GM19397 (cell line): ENCODE results near the gene FYB1.
A peak's percentile ranks its signal among the peaks of the same experiment; 100 is the strongest.
"Not testable (repeated sequence)": the region's sequence is repeated elsewhere in the genome, so short reads cannot be mapped to it uniquely, and the experiment has no call there.

Source experiments
- ATAC-seq: cut with Tn5 transposase; IDR thresholded peaks from one replicate; pipeline ENCODE4 v1.9.1; 2021; ENCODE audit warnings: mild to moderate bottlenecking, moderate library complexity; ENCODE audit not compliant: unreplicated experiment

The FYB1 gene

DNA sequence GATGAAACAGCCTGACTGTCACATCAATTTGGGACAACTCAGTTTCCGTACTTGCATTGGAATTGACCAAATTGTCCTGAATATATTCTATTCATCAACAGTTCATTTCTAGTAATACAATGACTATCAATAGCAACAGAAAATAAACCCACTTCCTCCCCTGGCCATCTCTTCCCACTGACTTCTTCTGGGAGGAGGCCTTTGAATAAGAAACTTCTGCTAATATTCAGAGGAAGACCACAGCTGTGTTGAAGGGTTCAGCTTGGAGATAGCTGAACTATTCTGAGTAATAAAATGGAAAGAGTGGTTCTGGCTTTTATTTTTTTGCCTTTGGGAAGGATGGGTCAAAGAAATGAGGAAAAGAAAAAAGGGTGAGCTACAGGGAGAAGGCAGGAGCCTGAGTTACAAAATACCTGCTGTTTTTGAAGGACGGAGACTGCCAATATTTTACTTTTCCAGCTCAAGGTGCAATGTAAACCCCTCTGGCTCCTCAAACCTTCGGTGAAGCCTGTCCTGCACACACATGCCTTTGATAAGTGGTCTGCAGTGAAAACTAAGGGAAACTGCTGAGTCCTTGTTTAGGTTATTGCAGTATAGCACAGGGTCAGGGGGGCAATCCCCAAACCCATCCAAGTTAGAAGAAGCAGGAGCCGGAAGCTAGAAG is 29.9 kb downstream of the FYB1 start:
- ATAC-seq: no peak

GRCh38 chr5:39187831-39188731 is 31.3 kb downstream of the FYB1 start:
- ATAC-seq: no peak

GRCh38 chr5:39186722-39187539 is 32.4 kb downstream of the FYB1 start:
- ATAC-seq: no peak

- no peak for ATAC-seq
Measured at GRCh38 chr5:39186289-39186688, 33.1 kb downstream of the FYB1 start.

GRCh38 chr5:39185761-39186160 is 33.6 kb downstream of the FYB1 start:
- no peak for ATAC-seq

- ATAC-seq: not testable (repeated sequence)
Measured at GRCh38 chr5:39179561-39179960, 39.8 kb downstream of the FYB1 start.

GRCh38 chr5:39178861-39179260 is 40.5 kb downstream of the FYB1 start:
- no peak for ATAC-seq

DNA sequence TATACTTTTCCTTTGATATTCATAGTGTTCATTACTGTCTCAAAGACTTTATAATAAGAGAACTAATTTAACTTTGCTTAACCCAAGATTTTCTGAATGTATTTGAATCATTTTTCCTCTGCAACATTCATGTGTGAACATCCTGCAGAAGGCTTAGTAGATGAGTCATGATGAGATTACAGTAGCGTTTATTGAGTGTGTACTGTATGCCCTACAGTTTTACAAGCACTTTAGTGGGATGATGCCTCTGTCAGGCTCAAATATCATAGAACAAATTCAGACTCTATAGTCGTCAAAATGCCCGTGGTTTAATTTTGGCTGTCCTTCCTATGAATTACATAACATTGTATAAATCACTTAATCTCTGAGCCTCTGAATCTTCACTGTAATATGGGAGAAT is 41.2 kb downstream of the FYB1 start:
- ATAC-seq: peak; percentile 21

GRCh38 chr5:39177631-39177964 is 41.8 kb downstream of the FYB1 start:
- peak; percentile 67 for ATAC-seq

DNA sequence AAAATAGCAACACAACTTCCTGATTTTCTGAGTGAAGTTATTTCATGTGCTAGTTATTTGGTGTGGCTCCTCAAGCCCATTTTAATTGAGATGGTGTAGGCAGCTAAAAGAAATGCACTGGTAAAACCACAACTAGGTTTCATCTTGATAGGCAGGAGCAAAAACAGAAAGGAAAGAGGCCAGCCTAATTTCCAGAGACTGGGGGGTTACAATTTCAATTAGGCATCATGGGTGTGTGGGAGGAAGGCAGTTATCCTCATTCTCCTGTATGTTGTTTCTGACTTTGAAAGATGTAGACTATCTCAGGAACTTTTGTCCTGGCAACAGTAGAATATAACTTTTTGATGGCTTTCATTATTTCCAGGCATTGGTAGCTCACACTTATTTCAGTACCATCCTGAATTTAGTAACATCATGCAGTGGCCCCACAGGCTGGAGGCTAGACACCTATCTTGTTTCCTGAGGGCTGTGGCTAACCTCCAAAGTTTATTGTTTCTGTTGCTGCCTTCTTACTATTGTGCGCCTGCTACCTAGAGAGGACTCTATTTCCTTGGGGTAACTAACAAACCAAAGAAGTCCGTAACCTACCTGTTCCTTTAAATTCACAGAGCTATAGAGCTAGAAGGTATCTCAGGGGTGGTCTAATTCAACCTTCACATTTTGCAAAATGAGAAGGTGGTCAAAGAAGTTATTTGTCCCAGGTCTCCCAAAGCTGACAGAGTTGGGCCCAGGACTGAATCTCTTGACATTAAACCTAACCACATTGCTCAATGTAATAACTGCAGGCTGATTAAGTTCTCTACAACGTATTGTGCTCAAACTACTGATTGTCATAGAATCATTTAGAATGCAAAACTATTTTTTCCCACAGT is 42.4 kb downstream of the FYB1 start:
- ATAC-seq: peak; percentile 31

- ATAC-seq: no peak
Measured at GRCh38 chr5:39175273-39175955, 43.9 kb downstream of the FYB1 start.

GRCh38 chr5:39173069-39173468 is 46.3 kb downstream of the FYB1 start:
- no peak for ATAC-seq

DNA sequence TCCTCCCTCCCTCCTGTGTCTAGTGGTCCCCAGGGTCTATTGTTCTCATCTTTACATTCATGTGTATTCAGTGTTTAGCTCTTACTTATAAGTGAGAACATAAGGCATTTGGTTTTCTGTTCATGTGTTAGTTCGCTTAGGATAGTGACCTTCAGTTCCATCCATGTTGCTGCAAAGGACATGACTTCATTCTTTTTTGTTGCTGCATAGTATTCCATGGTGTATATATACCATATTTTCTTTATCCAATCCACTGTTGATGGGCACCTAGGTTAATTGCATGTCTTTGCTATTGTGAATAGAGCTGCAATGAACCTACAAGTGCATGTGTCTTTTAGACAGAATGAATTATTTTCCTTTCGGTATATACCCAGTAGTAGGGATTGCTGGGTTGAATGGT is 46.8 kb downstream of the FYB1 start:
- no peak for ATAC-seq

DNA sequence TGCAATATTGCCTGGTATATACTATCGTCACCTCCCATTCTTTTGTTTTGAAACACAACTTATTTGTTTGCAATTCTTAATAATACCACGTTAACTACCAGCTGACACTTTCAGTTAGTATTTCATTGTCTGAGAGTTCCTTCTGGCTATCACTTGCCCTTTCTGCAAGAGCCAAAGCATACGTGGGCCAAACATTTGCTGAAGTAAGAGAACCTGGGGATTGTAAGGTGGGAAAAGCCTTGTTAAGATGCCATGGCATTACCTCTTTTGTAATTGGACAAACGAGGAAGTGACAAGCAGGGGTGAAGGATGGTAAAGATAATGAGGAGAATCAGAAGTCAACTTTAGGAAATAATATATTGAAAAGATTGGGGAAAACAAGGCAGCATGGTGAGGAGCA is 47.7 kb downstream of the FYB1 start:
- ATAC-seq: no peak

DNA sequence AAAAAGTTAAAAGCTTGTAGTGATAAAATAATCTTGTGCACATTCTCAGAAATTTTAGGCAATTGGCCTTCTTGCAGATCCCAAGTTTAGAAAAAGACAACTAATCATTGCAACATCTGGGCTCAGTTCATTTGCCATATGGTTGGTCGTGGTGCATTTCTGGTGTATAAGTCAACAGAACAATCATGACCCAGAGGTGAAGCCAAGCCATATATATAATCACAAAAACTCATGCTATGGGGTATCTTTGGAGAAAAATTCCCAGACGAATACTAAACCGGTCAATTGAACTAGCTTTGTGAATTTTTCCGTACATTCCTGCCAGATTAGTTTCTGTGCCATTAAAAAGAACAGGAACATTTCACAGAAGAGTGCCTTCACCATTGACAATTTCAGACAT is 50.3 kb downstream of the FYB1 start:
- no peak for ATAC-seq

DNA sequence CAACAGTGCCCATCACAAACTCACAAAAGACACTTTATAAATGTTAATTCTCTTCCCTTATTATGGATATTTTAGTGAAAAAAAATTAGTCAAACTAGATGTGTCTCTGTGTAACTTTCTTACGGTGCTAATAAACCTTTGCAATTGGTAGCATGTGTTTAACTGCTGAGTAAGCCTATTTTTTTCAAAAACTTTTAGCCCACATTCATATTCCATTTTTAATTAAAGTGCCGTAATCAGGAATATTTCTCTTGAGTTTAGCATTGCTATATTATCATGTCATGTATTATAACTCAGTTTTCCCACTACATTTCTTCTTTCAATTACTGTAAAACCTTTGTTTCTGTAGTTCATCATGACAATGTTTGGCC is 51.4 kb downstream of the FYB1 start:
- ATAC-seq: no peak

DNA sequence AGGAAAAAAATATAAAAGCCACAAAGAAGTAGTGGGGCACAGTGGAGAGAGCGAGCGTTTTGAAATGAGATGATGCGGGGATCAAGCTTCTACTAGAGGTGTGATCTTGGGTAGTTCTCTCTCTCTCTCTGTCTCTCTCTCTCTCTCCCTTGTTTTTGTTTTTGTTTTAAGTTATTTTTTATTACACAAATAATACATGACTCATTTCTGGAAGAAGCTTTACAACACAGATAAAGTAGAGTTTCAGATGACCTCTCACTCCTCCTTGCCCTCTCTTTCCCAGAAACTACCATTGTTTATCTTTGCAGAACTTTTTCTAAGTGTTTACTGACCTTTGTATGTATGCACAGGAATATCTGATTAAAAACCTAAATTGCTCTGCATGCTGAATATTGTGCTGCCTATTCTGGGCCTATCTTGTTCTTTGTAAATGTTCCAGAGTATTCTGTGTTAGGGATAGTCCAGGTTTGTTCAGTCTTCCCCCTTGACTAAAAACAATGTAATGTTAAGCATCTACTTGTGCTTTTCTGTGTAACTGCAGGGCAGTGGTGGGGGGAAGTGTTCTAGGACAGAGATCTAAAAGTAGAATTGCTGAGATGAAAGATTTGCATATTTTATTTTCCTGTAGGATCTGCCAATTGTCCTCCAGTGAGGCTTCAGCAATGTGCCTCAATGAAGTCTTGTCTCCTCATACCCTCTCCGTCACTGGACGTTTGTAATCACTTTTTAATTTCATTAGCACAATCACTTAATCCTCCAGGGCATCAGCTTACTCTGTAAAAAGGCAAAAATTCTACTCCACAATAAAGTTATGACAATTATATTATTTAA is 52.0 kb downstream of the FYB1 start:
- no peak for ATAC-seq

- ATAC-seq: no peak
Measured at GRCh38 chr5:39164529-39165402, 54.6 kb downstream of the FYB1 start.
